Measurements from ENCODE around the gene TLR3. TPM values are rescaled to one million over a fixed set of nuclear protein-coding genes. Genes with fewer than 3 reads are reported as not detected.

TLR3 gene
- total RNA-seq, 1 experiment from 2014 or later, result 2.5 TPM

DNA sequence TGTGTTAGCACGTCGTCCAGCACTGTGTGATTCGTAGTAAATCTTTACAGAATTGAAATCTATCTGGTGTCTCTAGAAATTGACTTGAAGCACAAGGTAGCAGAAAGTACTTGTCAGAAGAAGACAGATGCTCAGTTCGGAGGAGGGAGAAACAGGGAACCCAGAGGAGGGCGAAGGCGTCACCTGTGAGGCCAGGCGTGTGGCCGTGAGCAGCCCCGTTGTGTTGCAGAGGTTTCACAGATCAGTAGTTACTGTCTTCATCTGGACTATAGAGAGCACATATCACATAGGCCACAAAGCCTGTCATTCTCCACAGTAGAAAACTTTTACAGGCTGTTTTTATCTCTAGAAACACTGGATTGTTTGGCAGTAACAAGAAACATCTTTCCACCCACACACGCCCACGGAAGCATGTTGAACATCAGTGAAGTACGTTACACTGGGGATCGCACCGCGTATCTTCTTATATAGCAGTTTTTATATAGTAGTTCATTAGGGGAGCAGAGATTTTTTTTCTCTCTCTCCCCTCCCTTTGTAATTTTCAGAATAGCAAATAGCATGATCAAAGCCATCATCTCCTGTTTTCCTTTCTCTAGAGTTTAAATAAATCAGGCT is 48.1 kb upstream of the TLR3 start:
- intact Hi-C loops (cut with micrococcal nuclease; ENCODE audit: unreplicated experiment), result loop anchor here (2.0 to 10.0 kb wide), 2 partner anchors 380 to 546 kb away; partner anchors contain the start of gene CCDC110
- CTCF ChIA-PET, result interaction anchor here (1.0 to 1.4 kb wide), 3 partner anchors 11 to 380 kb away, joined by 3 to 40 read pairs (median 5); no protein-coding TSS in a partner anchor
- no peaks in the 10 kb centered on the region for H3K27me3 ChIP-seq (replicated peaks; ENCODE audit: insufficient read depth, low read depth, low read length, poor library complexity)
- BruUV-seq (replicated peaks), result no TSS peak
- H3K4me3 ChIP-seq (ENCODE audit: low read depth, low read length, poor library complexity, severe bottlenecking), result no peak overlapping the region
- no peak overlapping the region for H3K27ac ChIP-seq (ENCODE audit: low read depth, low read length, poor library complexity, severe bottlenecking)
- TF ChIP-seq, protein P1, sequence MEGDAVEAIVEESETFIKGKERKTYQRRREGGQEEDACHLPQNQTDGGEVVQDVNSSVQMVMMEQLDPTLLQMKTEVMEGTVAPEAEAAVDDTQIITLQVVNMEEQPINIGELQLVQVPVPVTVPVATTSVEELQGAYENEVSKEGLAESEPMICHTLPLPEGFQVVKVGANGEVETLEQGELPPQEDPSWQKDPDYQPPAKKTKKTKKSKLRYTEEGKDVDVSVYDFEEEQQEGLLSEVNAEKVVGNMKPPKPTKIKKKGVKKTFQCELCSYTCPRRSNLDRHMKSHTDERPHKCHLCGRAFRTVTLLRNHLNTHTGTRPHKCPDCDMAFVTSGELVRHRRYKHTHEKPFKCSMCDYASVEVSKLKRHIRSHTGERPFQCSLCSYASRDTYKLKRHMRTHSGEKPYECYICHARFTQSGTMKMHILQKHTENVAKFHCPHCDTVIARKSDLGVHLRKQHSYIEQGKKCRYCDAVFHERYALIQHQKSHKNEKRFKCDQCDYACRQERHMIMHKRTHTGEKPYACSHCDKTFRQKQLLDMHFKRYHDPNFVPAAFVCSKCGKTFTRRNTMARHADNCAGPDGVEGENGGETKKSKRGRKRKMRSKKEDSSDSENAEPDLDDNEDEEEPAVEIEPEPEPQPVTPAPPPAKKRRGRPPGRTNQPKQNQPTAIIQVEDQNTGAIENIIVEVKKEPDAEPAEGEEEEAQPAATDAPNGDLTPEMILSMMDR (conservative IDR thresholded peaks at IDR 0.05; ENCODE audit: low read depth, low read length), result no peak
- no peak for TF ChIP-seq EZH2 (IDR thresholded peaks at IDR 0.05; ENCODE audit: borderline replicate concordance, low read depth, low read length, poor library complexity, severe bottlenecking)
- no peaks in the 10 kb centered on the region for H3K36me3 ChIP-seq (ENCODE audit: insufficient read depth, low read length, poor library complexity, severe bottlenecking)
- no peaks in the 10 kb centered on the region for H3K4me1 ChIP-seq (ENCODE audit: insufficient read depth, low read length, poor library complexity, severe bottlenecking)
- DNase-seq (ENCODE audit: low spot score), result no peak
- H3K9me3 ChIP-seq (ENCODE audit: low read depth, low read length, poor library complexity, severe bottlenecking), result no peaks in the 10 kb centered on the region
- POLR2A ChIA-PET (ENCODE audit: low non-redundant PET), result no interaction called here

DNA sequence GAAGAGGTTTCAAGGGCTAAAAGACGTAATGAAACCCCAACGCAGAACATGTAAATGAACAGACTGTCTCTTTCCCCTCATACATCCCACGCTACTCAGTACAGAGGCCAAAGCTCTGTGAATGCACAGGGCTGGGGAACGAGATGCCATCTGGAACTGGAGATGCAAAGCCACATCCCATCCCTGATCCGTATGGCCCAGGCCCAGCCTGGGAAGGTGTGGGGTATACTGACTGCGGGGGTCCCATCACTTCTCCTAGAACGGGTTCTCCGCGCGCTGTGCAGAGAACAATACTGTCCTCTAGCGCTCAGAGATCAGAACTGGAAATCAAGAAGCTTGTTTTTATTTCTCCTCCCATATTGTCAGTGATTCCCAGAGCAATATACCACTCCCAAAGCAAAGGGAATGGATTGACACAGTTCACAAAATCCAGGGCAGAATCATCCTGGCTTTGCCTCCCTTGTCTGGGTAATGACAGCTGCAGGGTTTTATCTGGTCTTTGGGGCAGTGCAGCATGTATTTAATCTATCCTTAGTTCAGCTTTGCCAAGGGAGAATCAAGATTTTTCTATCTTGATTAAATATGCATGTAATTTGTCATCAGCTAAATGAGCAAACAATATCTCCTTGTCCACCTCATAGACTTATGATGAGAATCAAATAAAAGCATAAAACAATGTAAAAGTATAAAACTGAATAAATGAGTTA is 47.3 kb upstream of the TLR3 start:
- no peaks in the 10 kb centered on the region for H3K4me1 ChIP-seq (ENCODE audit: insufficient read depth, low read length, poor library complexity, severe bottlenecking)
- BruUV-seq (replicated peaks), result no TSS peak
- peak; percentile 52 for DNase-seq (ENCODE audit: low spot score)
- no peaks in the 10 kb centered on the region for H3K9me3 ChIP-seq (ENCODE audit: low read depth, low read length, poor library complexity, severe bottlenecking)
- intact Hi-C loops (cut with micrococcal nuclease; ENCODE audit: unreplicated experiment), result loop anchor here (2.0 to 10.0 kb wide), 2 partner anchors 381 to 547 kb away; partner anchors contain the start of gene CCDC110
- no peaks in the 10 kb centered on the region for H3K27me3 ChIP-seq (replicated peaks; ENCODE audit: insufficient read depth, low read depth, low read length, poor library complexity)
- no peak overlapping the region for H3K27ac ChIP-seq (ENCODE audit: low read depth, low read length, poor library complexity, severe bottlenecking)
- H3K36me3 ChIP-seq (ENCODE audit: insufficient read depth, low read length, poor library complexity, severe bottlenecking), result no peaks in the 10 kb centered on the region
- ChIA-PET CTCF (interaction anchor here (0.6 to 1.4 kb wide), 6 partner anchors 10 to 424 kb away, joined by 3 to 40 read pairs (median 5); no protein-coding TSS in a partner anchor), POLR2A (ENCODE audit: low non-redundant PET) (no interaction called here)
- TF ChIP-seq, protein P1 (conservative IDR thresholded peaks at IDR 0.05; ENCODE audit: low read depth, low read length), result peak; percentile 73
- no peak for TF ChIP-seq EZH2 (IDR thresholded peaks at IDR 0.05; ENCODE audit: borderline replicate concordance, low read depth, low read length, poor library complexity, severe bottlenecking)
- no peak overlapping the region for H3K4me3 ChIP-seq (ENCODE audit: low read depth, low read length, poor library complexity, severe bottlenecking)

DNA sequence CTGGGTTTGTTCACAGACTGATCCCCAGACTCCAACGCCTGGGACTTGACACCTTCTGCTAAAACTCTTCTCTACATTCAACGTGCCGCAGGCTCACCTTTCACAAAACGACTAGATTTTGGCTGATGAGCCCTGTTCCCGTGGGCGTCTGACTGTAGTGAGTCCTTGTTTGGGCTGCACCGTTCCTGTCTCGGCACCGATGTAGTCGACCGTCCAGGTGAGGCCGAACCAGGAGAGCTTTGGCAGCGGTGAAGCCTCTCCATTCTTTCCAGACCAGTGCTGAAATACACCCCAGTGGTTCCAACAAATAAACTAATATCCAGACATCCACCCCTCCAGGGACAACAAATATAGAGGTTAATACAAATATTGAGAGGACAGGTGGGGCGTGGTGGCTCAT is 45.0 kb upstream of the TLR3 start:
- H3K27ac ChIP-seq (ENCODE audit: low read depth, low read length, poor library complexity, severe bottlenecking), result no peak overlapping the region
- no TSS peak for BruUV-seq (replicated peaks)
- no peaks in the 10 kb centered on the region for H3K27me3 ChIP-seq (replicated peaks; ENCODE audit: insufficient read depth, low read depth, low read length, poor library complexity)
- ChIA-PET POLR2A (ENCODE audit: low non-redundant PET) (no interaction called here), CTCF (no interaction called here)
- H3K36me3 ChIP-seq (ENCODE audit: insufficient read depth, low read length, poor library complexity, severe bottlenecking), result no peaks in the 10 kb centered on the region
- intact Hi-C loops (cut with micrococcal nuclease; ENCODE audit: unreplicated experiment), result loop anchor here (10.0 kb wide), 1 partner anchor 549 kb away; the partner anchor contains the start of gene CCDC110
- H3K4me1 ChIP-seq (ENCODE audit: insufficient read depth, low read length, poor library complexity, severe bottlenecking), result no peaks in the 10 kb centered on the region
- no peaks in the 10 kb centered on the region for H3K9me3 ChIP-seq (ENCODE audit: low read depth, low read length, poor library complexity, severe bottlenecking)
- TF ChIP-seq, protein P1 (conservative IDR thresholded peaks at IDR 0.05; ENCODE audit: low read depth, low read length), result no peak
- no peak for TF ChIP-seq EZH2 (IDR thresholded peaks at IDR 0.05; ENCODE audit: borderline replicate concordance, low read depth, low read length, poor library complexity, severe bottlenecking)
- H3K4me3 ChIP-seq (ENCODE audit: low read depth, low read length, poor library complexity, severe bottlenecking), result no peak overlapping the region
- DNase-seq (ENCODE audit: low spot score), result no peak

All from A673 (cell line).